GM21390 (cell line): ENCODE measurements around the gene OR8B2.
"Not testable (repeated sequence)": the region's sequence is repeated elsewhere in the genome, so short reads cannot be mapped to it uniquely, and the experiment has no call there.

Experiments used
- ATAC-seq: cut with Tn5 transposase; IDR thresholded peaks from one replicate; pipeline ENCODE4 v1.9.1; 2021; ENCODE audit not compliant: unreplicated experiment

The OR8B2 gene

GRCh38 chr11:124384399-124384798 is at the start of gene OR8B2:
Gene OR8B2 (minus strand): TSS chr11:124384499. CDS start chr11:124383343, 1,156 bp downstream.
- ATAC-seq, result no peak

GRCh38 chr11:124429599-124429998 is 45.3 kb upstream of the OR8B2 start:
- ATAC-seq, result no peak

GRCh38 chr11:124424384-124424921 is 40.2 kb upstream of the OR8B2 start, which contains the start of gene OR8B4:
Gene OR8B4 (minus strand): TSS chr11:124424871. CDS start chr11:124424871, 0 bp downstream.
- ATAC-seq, result no peak

GRCh38 chr11:124421043-124421442 is 36.7 kb upstream of the OR8B2 start:
- no peak for ATAC-seq

- no peak for ATAC-seq
Observed at GRCh38 chr11:124415356-124415923, 31.1 kb upstream of the OR8B2 start.

- no peak for ATAC-seq
Observed at GRCh38 chr11:124409906-124410305, 25.6 kb upstream of the OR8B2 start.

GRCh38 chr11:124405581-124405980 is 21.3 kb upstream of the OR8B2 start:
- no peak for ATAC-seq

- not testable (repeated sequence) for ATAC-seq
Observed at GRCh38 chr11:124403186-124403585, 18.9 kb upstream of the OR8B2 start.

GRCh38 chr11:124402326-124402922 is 18.1 kb upstream of the OR8B2 start:
- peak; percentile 93 for ATAC-seq

- no peak for ATAC-seq
Observed at GRCh38 chr11:124398924-124399323, 14.6 kb upstream of the OR8B2 start, which contains the start of gene OR8B3. Gene OR8B3 (minus strand): TSS chr11:124399024. CDS start chr11:124397351, 1,673 bp downstream.

- not testable (repeated sequence) for ATAC-seq
Observed at GRCh38 chr11:124396847-124397246, 12.5 kb upstream of the OR8B2 start.

GRCh38 chr11:124394408-124394807 is 10.1 kb upstream of the OR8B2 start:
- ATAC-seq, result no peak

GRCh38 chr11:124382857-124383256 is 1.4 kb downstream of the OR8B2 start:
- ATAC-seq, result not testable (repeated sequence)

GRCh38 chr11:124380585-124380984 is 3.7 kb downstream of the OR8B2 start:
- ATAC-seq, result no peak

- no peak for ATAC-seq
Observed at GRCh38 chr11:124376280-124376679, 8.0 kb downstream of the OR8B2 start.

- no peak for ATAC-seq
Observed at GRCh38 chr11:124359566-124359965, 24.7 kb downstream of the OR8B2 start.

GRCh38 chr11:124346311-124346955 is 37.9 kb downstream of the OR8B2 start:
- ATAC-seq, result no peak

GRCh38 chr11:124344346-124344745 is 40.0 kb downstream of the OR8B2 start:
- no peak for ATAC-seq

GRCh38 chr11:124340142-124340447 is 44.2 kb downstream of the OR8B2 start:
- ATAC-seq, result no peak

GRCh38 chr11:124339396-124340141 is 44.7 kb downstream of the OR8B2 start:
- no peak for ATAC-seq
